GM19025 (cell line): ENCODE data around the gene RAPGEF6.
A peak's percentile ranks its signal among the peaks of the same experiment; 100 is the strongest.
"Not testable (repeated sequence)": the region's sequence is repeated elsewhere in the genome, so short reads cannot be mapped to it uniquely, and the experiment has no call there.

Source experiments
- ATAC-seq: cut with Tn5 transposase; IDR thresholded peaks from one replicate; pipeline ENCODE4 v1.9.1; 2021; ENCODE audit warnings: mild to moderate bottlenecking, low read depth, moderate library complexity; ENCODE audit not compliant: unreplicated experiment

Gene RAPGEF6, protein sequence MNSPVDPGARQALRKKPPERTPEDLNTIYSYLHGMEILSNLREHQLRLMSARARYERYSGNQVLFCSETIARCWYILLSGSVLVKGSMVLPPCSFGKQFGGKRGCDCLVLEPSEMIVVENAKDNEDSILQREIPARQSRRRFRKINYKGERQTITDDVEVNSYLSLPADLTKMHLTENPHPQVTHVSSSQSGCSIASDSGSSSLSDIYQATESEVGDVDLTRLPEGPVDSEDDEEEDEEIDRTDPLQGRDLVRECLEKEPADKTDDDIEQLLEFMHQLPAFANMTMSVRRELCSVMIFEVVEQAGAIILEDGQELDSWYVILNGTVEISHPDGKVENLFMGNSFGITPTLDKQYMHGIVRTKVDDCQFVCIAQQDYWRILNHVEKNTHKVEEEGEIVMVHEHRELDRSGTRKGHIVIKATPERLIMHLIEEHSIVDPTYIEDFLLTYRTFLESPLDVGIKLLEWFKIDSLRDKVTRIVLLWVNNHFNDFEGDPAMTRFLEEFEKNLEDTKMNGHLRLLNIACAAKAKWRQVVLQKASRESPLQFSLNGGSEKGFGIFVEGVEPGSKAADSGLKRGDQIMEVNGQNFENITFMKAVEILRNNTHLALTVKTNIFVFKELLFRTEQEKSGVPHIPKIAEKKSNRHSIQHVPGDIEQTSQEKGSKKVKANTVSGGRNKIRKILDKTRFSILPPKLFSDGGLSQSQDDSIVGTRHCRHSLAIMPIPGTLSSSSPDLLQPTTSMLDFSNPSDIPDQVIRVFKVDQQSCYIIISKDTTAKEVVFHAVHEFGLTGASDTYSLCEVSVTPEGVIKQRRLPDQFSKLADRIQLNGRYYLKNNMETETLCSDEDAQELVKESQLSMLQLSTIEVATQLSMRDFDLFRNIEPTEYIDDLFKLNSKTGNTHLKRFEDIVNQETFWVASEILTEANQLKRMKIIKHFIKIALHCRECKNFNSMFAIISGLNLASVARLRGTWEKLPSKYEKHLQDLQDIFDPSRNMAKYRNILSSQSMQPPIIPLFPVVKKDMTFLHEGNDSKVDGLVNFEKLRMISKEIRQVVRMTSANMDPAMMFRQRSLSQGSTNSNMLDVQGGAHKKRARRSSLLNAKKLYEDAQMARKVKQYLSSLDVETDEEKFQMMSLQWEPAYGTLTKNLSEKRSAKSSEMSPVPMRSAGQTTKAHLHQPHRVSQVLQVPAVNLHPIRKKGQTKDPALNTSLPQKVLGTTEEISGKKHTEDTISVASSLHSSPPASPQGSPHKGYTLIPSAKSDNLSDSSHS (N-terminal part only)

DNA sequence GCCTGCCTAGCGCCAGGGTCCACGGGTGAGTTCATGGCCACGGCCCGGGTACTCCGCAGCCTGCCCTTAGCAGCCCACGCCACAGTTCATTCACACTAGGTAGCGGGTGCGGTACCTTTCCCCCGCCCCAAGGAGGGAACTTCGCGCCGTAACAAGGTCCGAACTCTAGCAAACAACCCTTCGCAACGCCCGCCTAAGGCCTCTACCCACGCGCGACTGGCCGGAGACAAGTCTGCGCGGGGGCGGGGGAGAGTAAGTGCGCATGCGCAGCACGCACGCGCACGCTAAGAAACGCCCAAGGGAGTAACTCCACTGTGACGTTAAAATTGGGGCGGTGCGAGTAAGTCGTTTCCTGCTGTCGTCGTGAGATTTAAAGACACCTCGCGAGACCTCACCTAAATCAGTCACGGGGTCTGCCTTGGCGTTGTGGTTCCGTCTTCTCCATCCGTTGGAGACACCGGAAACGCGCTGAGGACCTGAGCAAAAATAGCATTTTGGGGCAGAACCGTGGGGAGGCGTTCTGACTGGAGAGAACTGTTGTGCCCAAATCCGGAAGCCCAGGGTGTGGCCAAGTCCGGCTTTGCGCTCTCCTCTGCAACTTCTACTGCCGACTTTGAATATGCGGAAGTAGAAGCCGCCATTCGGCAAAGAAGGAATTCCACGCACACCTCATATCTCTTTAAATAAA, at the start of gene RAPGEF6:
Gene RAPGEF6, minus strand, starts transcription at position 234 of the 688 bp plus-strand sequence. Its CDS starts 199 bp downstream, at position 35.
- peak; percentile 86 for ATAC-seq

DNA sequence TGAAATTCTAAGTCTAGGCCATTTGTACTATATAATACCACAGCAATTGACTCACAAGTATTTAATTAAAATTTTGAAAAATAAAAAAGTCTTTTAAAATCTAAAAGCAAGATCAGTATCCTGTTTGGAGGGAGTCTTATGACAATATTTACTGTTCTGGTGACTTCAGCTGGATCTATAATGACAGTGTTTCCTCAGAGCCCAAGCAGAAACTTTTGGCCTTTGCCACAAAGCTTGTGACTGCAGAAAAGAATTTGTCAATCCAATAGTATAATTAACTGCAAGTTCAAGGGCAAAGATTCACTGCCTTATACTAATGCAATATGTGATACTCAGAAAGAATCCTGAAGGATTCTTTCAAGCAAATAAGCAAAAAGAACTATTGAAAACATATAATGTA, 49.6 kb upstream of the RAPGEF6 start:
- no peak for ATAC-seq

DNA sequence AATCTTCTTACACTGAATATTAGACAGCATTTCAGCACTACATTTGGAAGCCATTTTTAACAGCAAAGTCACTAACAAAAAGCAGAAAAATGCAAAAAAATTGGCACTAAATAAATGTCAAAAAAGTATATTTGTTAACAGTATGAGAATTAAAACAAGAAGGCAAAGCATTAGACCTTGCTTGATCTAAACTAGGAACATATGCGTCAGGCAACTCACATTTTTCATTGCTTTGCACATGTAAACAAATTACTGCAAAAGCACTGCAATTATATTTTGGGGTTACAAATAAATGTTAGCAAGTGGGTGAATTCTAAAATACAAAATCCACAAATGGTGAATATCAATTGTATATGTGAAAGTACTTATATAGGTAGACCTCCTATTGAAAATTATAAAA, 49.0 kb upstream of the RAPGEF6 start:
- ATAC-seq: no peak

DNA sequence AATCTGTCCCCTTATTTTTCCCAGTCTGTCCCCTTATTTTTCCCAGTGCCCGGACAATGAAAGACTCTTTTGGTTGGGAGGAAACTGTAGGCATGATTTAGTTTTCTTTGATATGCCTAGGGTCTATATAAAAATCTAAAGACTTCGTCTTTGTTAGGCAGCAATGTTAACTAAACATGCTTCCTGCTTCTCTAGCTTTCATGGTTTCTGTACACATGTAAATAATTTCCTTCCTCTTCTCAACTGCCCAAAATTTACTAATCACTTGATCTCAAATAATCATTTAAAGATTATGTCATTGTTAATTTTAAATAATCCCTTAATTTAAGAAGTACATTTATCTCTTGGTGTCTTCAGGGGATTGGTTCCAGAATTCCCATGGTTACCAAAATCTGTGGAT, 47.8 kb upstream of the RAPGEF6 start:
- no peak for ATAC-seq

DNA sequence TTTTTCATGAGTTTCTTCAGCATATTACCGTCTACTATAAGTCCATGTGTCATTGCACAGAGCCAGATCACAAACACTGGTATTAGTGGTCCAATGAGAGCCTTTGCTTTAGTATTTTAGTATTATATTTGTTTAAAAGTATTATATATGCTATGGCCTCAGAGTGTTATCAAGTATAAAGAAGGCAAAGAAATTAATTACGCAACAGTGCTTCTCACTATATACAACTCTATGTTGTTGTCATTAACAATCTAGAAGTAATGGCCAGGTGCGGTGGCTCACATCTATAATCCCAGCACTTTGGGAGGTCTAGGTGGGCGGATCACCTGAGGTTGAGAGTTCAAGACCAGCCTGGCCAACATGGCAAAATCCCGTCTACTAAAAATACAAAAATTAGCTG, 47.1 kb upstream of the RAPGEF6 start:
- no peak for ATAC-seq

DNA sequence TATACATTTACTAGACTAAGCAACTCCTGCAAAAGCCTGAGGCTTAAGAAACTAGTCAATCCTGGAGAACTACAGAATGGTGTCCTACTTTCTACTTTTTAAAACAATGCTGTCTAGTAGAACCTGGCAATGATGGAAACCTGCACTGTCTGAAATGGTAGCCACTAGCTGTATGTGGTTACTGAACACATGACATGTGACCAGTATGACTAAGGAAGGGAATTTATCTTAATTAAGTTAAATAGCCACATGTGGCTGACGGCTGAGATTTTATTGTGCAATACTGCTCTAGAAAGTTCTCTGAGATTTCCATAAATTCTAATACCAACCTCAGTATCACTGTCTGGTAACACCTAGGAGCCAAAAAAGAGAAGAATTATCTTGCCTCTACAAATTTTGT, 44.9 kb upstream of the RAPGEF6 start:
- ATAC-seq: no peak

DNA sequence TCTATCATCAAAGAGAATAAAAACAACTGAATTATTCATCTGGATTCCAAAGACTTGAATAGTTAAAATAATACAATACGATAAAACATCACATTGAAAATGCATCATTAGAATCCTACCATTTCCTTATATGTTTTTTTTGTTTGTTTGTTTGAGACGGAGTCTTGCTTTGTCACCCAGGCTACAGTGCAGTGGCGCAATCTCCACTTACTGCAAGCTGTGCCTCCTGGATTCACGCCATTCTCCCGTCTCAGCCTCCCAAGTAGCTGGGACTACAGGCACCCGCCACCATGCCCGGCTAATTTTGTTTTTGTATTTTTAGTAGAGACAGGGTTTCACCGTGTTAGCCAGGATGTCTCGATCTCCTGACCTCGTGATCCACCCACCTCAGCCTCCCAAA, 43.2 kb upstream of the RAPGEF6 start:
- ATAC-seq: not testable (repeated sequence)

DNA sequence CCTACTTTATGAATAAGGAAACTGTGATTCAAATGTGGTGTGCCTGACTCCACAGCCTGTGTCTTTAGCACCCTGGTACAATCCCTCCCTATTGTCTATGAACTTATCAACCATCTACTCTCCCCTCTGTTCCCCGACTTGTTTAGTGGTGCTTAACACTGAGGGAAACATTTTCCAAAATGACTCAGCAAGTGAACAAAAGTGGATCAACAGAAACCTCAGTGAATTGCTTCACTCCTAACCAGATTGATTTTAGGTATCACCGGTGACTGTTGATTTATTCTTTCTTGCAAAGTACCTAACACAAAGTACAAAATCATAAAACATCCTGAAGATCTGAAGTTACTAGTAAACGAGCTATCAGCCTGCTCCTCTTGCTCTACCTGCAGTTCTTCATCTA, 42.1 kb upstream of the RAPGEF6 start:
- ATAC-seq: no peak

DNA sequence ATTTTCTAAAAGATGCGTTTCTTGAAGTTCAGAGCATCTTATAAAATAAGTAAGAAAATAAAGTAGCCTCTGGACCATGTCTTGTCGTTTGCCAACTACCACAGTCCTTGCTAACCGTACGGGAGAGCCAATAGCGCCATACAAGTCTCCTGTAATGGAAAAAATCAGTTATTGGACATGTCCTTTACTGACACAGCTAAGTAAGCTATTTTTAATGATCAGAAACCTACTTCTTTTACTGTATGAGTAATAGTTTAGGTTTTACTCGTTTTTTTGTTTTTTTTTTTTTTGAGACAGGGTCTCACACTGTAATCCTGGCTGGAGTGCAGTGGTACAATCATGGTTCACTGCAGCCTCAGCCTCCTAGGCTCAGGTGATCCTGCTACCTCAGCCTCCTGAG, 37.7 kb upstream of the RAPGEF6 start:
- no peak for ATAC-seq

DNA sequence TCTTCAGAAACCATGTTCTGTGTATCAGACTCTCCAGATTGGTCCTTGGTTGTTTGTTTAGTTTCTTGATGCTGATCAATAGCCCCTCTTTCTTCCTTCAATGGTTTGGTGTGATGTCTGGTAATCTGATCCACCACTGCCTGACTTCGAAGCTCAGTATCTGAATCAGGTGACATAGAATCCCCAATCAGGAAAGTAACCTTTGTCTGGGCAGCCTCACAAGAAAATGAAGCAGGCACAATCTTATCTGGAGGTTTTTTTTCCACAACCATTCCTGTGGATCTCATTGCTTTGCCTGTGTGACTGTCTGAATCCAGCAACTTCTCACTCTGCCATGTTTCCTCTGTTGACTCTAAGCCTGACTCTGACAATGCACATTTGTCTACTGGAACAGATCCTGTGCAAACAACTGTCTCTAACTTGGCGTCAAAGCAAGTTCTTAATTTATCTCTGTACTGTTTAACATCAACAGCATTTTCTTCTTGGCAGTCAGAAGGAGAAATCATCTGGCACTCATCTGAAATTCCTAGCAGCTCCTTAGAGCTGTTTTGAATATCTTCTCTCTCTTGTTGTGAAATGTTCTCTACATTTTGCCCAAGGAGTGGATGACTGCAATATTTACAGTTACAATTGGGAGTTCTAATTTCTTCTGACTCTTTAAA, 37.1 kb upstream of the RAPGEF6 start:
- ATAC-seq: no peak

DNA sequence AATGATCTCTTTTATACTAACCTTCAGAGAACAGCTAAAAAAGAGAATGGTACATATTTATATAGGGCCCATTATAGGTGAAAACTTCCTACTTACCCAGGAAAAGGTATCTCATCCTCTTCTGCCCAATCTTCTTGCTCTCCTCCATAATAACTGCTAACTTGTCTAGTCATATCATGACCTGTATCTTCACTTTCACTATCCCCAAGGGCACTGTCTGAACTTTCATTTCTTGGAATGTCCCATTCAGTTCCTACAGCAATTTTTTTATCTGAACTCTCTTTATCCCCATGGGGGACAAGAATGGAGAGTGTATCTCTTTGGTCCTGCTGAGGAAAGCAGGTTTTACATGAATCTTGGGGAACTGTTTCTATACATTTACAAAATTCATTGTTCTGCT, 36.4 kb upstream of the RAPGEF6 start:
- ATAC-seq: peak; percentile 43

DNA sequence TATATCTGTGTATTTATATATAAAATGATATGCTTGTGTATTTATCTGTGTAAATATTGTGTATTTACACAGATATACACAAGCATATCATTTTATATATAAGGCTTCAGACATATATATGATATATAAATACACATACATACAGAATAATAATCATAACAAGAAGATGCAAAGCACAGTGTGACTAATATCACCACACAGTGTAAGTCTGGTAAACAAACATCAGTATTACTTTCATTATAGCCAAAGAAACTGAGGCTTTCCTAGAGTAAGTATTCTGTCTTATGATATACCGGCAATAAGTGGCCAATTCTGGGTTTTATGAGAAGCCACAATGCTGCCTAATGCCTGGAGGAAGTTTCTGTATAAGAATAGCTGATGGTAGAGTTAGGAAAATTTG, 29.9 kb upstream of the RAPGEF6 start:
- no peak for ATAC-seq

DNA sequence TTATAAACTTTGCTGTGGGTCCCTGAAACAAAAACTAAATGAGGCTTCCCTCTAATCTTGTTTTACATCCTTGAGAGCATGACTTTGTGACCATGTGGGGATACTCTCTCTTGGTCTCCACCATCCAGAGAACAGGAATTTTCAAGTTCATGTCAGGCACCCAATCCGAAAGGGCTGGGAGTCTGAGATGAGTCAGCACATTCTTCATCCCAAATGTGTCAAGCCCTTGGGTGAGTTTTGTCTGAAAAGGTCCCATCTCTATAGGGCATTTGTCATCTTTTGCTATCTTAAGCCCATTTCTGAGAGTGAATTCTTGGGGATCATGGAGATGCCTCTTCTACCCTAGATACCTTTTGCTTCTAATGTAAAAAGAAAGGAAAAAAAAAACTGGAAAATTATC, 26.9 kb upstream of the RAPGEF6 start:
- ATAC-seq: no peak

DNA sequence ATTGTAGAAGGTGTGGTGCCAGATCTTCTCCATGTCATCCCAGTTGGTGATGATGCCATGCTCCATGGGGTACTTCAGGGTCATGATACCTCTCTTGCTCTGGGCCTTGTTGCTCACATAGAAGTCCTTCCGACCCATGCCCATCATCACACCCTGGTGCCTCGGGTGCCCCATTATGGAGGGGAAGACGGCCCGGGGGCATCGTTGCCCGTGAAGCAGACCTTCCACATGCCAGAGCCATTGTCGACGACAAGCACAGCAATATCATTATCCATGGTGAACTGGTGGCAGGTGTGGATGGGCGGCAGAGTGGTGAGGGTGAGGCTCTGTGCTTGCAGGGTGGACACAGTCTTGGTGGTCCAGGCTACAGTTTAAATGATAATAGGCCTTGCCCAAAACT, 24.8 kb upstream of the RAPGEF6 start:
- ATAC-seq: no peak

DNA sequence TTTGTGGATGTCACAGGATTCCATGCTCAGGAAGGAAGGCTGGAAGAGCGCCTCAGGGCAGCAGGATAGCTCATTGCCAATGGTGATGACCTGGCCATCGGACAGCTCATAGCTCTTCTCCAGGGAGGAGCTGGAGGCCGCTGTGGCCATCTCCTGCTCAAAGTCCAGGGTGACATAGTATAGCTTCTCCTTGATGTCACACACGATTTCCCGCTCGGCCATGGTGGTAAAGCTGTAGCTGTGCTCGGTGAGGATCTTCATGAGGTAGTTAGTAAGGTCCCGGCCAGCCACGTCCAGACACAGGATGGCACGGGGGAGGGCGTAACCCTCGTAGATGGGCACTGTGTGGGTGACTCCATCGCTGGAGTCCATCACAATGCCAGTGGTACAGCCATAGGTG, 24.3 kb upstream of the RAPGEF6 start:
- no peak for ATAC-seq

DNA sequence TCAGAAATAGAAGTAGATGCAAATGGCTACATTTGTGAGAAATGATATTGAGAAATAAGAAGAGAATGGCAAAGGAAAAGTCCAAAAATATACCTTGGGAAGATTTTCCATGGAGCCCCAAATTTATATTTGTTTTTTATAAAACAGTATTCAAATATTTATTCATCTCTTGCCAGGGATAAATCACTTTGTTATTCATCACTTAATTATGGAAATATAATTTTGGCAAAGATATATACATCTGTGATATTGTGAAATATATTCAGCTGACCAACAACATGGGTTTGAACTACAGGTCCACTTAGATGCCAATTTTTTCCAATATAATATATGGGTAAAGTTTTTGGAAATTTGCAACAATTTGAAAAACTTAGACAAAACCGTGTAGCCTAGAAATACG, 19.7 kb upstream of the RAPGEF6 start:
- ATAC-seq: no peak

DNA sequence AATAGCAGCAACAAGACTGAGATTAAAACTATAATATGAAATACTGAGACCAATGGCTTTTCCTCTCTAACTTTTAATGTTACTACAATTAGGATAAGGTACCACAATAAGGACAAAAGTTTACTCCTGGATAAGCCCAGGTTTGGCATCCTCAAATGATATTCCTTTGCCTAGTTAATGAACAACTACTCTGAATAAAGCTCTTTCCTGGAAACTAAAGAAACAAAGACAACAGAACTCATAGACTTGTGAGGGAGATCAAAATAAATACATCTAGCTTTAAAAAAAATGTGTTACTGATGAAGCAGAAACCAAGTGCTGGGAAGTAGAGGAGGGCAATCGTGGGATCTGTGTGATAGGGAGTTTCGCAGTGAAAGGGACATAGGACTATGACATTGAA, 19.3 kb upstream of the RAPGEF6 start:
- no peak for ATAC-seq

DNA sequence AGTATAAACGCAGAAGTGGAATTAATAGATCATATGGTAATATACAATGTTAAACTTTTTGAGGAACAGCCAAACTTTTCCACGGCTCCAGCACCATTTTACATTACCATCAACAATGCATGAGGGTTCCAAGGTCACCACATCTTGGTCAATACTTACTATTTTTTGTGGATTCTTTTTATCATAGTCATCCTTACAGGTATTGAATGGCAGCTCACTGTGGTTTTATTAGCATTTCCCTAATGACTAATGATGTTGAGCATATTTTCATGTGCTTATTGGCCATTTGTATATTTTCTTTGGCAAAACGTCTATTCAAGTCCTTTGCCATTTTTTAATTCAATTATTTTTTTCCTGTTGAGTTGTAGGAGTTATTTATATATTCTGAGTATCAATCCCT, 14.1 kb upstream of the RAPGEF6 start:
- no peak for ATAC-seq

DNA sequence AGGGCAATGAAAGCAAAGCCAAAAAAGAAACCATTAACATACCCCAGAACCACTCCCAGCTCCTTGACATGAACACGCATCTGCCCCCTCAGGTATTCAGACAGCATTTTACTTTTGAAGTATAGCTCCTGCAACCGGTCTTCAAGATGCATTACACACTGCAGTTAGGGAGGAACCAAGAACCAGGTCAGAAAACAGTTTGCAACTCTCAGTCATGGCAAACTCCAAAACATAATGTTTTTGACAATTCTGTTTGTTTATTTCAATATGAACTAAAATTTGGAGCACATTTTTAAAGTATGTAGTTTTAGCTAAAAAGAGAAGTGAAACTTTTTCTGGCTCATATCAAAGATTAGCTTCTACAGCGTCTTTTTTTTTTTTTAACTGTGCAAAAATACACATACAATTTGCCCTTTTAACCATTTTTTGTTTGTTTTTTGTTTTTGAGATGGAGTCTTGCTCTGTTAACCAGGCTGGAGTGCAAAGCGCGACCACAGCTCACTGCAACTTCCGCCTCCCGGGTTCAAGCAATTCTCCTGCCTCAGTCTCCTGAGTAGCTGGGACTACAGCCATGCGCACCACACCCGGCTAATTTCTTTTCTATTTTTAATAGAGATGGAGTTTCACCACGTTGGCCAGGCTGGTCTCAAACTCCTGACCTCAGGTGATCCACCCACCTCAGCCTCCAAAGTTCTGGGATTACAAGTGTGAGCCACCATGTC, 12.2 kb upstream of the RAPGEF6 start:
- ATAC-seq: no peak
